Large intestine (tissue), 3 donors: ENCODE results near the gene NUAK2. TPM values are rescaled to one million over a fixed set of nuclear protein-coding genes. Genes with fewer than 3 reads are reported as not detected.

Source experiments
- DNase-seq, 2 donors: peaks; one replicate each; pipeline versions ENCODE4 v3.0.0 to v3.0.0-alpha.2; 2013
- H3K27ac ChIP-seq: one replicate; pipeline ENCODE4 v1.5.1; 2013; ENCODE audit warnings: low read length
- H3K27me3 ChIP-seq: 2 replicates; pipeline ENCODE4 v1.6.1; 2013; ENCODE audit warnings: low read length; ENCODE audit not compliant: control insufficient read depth, insufficient read depth
- H3K36me3 ChIP-seq: 2 replicates; pipeline ENCODE4 v1.6.1; 2013; ENCODE audit warnings: low read length; ENCODE audit not compliant: control insufficient read depth, insufficient read depth
- H3K4me1 ChIP-seq: one replicate; pipeline ENCODE4 v1.6.1; 2013; ENCODE audit warnings: low read length; ENCODE audit not compliant: control insufficient read depth, insufficient read depth
- H3K4me3 ChIP-seq: one replicate; pipeline ENCODE4 v1.5.1; 2013; ENCODE audit warnings: low read length
- H3K9me3 ChIP-seq: one replicate; pipeline ENCODE4 v1.6.1; 2013; ENCODE audit warnings: mild to moderate bottlenecking, low read depth, low read length, moderate library complexity; ENCODE audit not compliant: control insufficient read depth
- WGBS: methylation state at CpG from one replicate; pipeline ENCODE4 v1.1.5; 2013; ENCODE audit warnings: low lambda C conversion rate; ENCODE audit not compliant: insufficient coverage; 5-methylcytosine and 5-hydroxymethylcytosine counted together
- polyA plus RNA-seq: library from polyadenylated mRNA; unstranded; fragments of 120-200 nt; gene quantifications from one replicate; pipeline ENCODE4 v1.2.1, GENCODE V29; 2013

NUAK2 gene
- polyA plus RNA-seq, 1 donor, result 8.5 TPM

DNA sequence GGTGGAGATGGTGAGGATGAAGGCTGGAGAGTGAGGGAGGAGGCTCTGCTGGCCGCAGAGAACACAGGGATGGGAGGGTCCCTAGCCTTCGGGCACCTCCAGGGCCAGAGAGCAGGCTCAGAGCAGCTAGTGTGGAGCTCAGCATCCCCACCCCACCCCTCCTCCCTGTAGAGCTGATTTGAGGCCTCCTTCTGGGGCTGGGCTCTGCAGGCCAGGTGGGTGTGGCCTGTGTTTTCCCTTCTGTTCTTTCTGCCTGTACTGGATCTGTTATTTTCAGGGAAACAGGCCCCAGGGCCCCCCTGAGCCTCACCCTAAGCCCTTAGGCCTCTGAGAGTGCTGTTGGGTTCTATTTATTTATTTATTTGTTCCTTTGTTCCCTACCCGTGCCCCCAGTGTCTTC is 49.0 kb downstream of the NUAK2 start:
- no peaks in the 10 kb centered on the region for H3K27me3 ChIP-seq
- no peak for DNase-seq
- H3K4me1 ChIP-seq, result no peaks in the 10 kb centered on the region
- no peak overlapping the region for H3K27ac ChIP-seq
- H3K4me3 ChIP-seq, result no peak overlapping the region
- WGBS, result 80% methylated on average over 1 of the region's 3 CpGs
- H3K9me3 ChIP-seq, result peaks cover 2% of the 10 kb centered on the region
- H3K36me3 ChIP-seq, result no peaks in the 10 kb centered on the region

GRCh38 chr1:205271745-205272144 is 49.8 kb downstream of the NUAK2 start:
- H3K27me3 ChIP-seq, result no peaks in the 10 kb centered on the region
- H3K36me3 ChIP-seq, result no peaks in the 10 kb centered on the region
- peaks cover 2% of the 10 kb centered on the region for H3K9me3 ChIP-seq
- no peak overlapping the region for H3K27ac ChIP-seq
- WGBS, result no CpG with 5 or more reads among the region's 18 CpGs
- no peak overlapping the region for H3K4me3 ChIP-seq
- DNase-seq, result no peak
- H3K4me1 ChIP-seq, result no peaks in the 10 kb centered on the region

GRCh38 chr1:205271277-205271676 is 50.3 kb downstream of the NUAK2 start:
- H3K4me1 ChIP-seq, result no peaks in the 10 kb centered on the region
- no peak overlapping the region for H3K4me3 ChIP-seq
- H3K27ac ChIP-seq, result no peak overlapping the region
- no peak for DNase-seq
- H3K27me3 ChIP-seq, result no peaks in the 10 kb centered on the region
- WGBS, result no CpG with 5 or more reads among the region's 8 CpGs
- H3K9me3 ChIP-seq, result peaks cover 2% of the 10 kb centered on the region
- H3K36me3 ChIP-seq, result no peaks in the 10 kb centered on the region

GRCh38 chr1:205270764-205271163 is 50.8 kb downstream of the NUAK2 start:
- H3K27ac ChIP-seq, result no peak overlapping the region
- no peak for DNase-seq

GRCh38 chr1:205270271-205270670 is 51.3 kb downstream of the NUAK2 start:
- Histone ChIP-seq H3K36me3 (no peaks in the 10 kb centered on the region), H3K4me3 (no peak overlapping the region), H3K4me1 (no peaks in the 10 kb centered on the region), H3K27ac (no peak overlapping the region), H3K27me3 (no peaks in the 10 kb centered on the region), H3K9me3 (peaks cover 2% of the 10 kb centered on the region)
- no peak for DNase-seq
- 87% methylated on average over 3 of the region's 7 CpGs for WGBS

More at GRCh38 chr1:205270764-205271163, 50.8 kb downstream of the NUAK2 start:
- Histone ChIP-seq H3K27me3 (no peaks in the 10 kb centered on the region), H3K9me3 (peaks cover 2% of the 10 kb centered on the region), H3K36me3 (no peaks in the 10 kb centered on the region), H3K4me1 (no peaks in the 10 kb centered on the region), H3K4me3 (no peak overlapping the region)
- WGBS, result no CpG with 5 or more reads among the region's 8 CpGs

GRCh38 chr1:205269711-205270110 is 51.8 kb downstream of the NUAK2 start:
- no CpG with 5 or more reads among the region's 8 CpGs for WGBS

DNA sequence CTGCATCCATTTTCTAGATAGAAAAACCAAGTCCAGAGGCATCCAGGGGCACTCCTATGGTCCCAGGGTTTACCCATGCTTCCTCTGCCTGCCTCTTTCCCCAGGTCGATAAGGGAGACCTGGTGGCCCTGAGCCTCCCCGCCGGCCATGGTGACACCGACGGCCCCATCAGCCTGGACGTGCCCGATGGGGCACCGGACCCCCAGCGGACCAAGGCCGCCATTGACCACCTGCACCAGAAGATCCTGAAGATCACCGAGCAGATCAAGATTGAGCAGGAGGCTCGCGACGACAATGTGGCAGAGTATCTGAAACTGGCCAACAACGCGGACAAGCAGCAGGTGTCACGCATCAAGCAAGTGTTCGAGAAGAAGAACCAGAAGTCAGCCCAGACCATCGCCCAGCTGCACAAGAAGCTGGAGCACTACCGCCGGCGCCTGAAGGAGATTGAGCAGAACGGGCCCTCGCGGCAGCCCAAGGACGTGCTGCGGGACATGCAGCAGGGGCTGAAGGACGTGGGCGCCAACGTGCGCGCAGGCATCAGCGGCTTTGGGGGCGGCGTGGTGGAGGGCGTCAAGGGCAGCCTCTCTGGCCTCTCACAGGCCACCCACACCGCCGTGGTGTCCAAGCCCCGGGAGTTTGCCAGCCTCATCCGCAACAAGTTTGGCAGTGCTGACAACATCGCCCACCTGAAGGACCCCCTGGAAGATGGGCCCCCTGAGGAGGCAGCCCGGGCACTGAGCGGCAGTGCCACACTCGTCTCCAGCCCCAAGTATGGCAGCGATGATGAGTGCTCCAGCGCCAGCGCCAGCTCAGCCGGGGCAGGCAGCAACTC is 52.5 kb downstream of the NUAK2 start:
- H3K4me1 ChIP-seq, result no peaks in the 10 kb centered on the region
- no peaks in the 10 kb centered on the region for H3K36me3 ChIP-seq
- peaks cover 2% of the 10 kb centered on the region for H3K9me3 ChIP-seq
- WGBS, result no CpG with 5 or more reads among the region's 48 CpGs
- no peak overlapping the region for H3K4me3 ChIP-seq
- DNase-seq, result no peak
- no peak overlapping the region for H3K27ac ChIP-seq
- H3K27me3 ChIP-seq, result no peaks in the 10 kb centered on the region

More at GRCh38 chr1:205269711-205270110, 51.8 kb downstream of the NUAK2 start:
- DNase-seq, result no peak
- Histone ChIP-seq H3K4me3 (no peak overlapping the region), H3K36me3 (no peaks in the 10 kb centered on the region), H3K27me3 (no peaks in the 10 kb centered on the region), H3K27ac (no peak overlapping the region), H3K9me3 (peaks cover 2% of the 10 kb centered on the region), H3K4me1 (no peaks in the 10 kb centered on the region)

GRCh38 chr1:205267306-205267902 is 54.1 kb downstream of the NUAK2 start:
- 83% methylated on average over 2 of the region's 8 CpGs for WGBS

GRCh38 chr1:205266611-205267305 is 54.8 kb downstream of the NUAK2 start:
- H3K27ac ChIP-seq, result no peak overlapping the region
- H3K4me3 ChIP-seq, result no peak overlapping the region
- WGBS, result 100% methylated on average over 2 of the region's 10 CpGs
- H3K4me1 ChIP-seq, result no peaks in the 10 kb centered on the region
- H3K27me3 ChIP-seq, result peaks cover 2% of the 10 kb centered on the region
- peaks cover 2% of the 10 kb centered on the region for H3K9me3 ChIP-seq
- no peak for DNase-seq
- no peaks in the 10 kb centered on the region for H3K36me3 ChIP-seq

More at GRCh38 chr1:205267306-205267902, 54.1 kb downstream of the NUAK2 start:
- H3K27me3 ChIP-seq, result peaks cover 2% of the 10 kb centered on the region
- no peaks in the 10 kb centered on the region for H3K36me3 ChIP-seq
- H3K4me1 ChIP-seq, result no peaks in the 10 kb centered on the region
- DNase-seq, result no peak
- H3K9me3 ChIP-seq, result peaks cover 2% of the 10 kb centered on the region
- no peak overlapping the region for H3K4me3 ChIP-seq
- H3K27ac ChIP-seq, result no peak overlapping the region

- WGBS, result 100% methylated on average over 1 of the region's 2 CpGs
- Histone ChIP-seq H3K9me3 (no peaks in the 10 kb centered on the region), H3K4me3 (no peak overlapping the region), H3K27ac (no peak overlapping the region), H3K27me3 (peaks cover 2% of the 10 kb centered on the region), H3K4me1 (no peaks in the 10 kb centered on the region), H3K36me3 (no peaks in the 10 kb centered on the region)
- no peak for DNase-seq
Observed at GRCh38 chr1:205263580-205264190, 57.9 kb downstream of the NUAK2 start.
